22Rv1 (cell line): ENCODE data around the gene TNFAIP8L1.

Experiments
- CTCF ChIP-seq: fragments of 450-650 bp; IDR thresholded peaks from 2 replicates; pipeline ENCODE4 v1.5.1; 2017; ENCODE audit warnings: mild to moderate bottlenecking
- ZFX ChIP-seq: fragments of 450-650 bp; IDR thresholded peaks from 2 replicates; pipeline ENCODE4 v1.6.1; 2017; ENCODE audit warnings: antibody characterized with exemption, borderline replicate concordance

- no peak for TF ChIP-seq CTCF
- TF ChIP-seq ZFX, result no peak
These were observed 65.0 kb downstream of the TNFAIP8L1 start for GRCh38 chr19:4704317-4704673.
